Tibial nerve (tissue), 4 donors: ENCODE data around the gene PADI6. TPM values are rescaled to one million over a fixed set of nuclear protein-coding genes. Genes with fewer than 3 reads are reported as not detected.

ENCODE experiments used
- DNase-seq, 2 donors: peaks; one replicate each; pipeline ENCODE4 v3.0.0-alpha.2; 2019; ENCODE audit warnings: low spot score in 2 of 2
- H3K27ac ChIP-seq, 4 donors: fragments of 200-600 bp; sonication (generic) in 3 of 4; one replicate each; pipeline ENCODE4 v1.5.1; 2017 to 2019; ENCODE audit warnings: mild to moderate bottlenecking in 1 of 4
- H3K27me3 ChIP-seq, 2 donors: fragments of 200-600 bp; sonication (generic) in 1 of 2; one replicate each; pipeline versions ENCODE4 v1.5.1 to v1.6.0; 2017 to 2019
- H3K36me3 ChIP-seq, 3 donors: fragments of 200-600 bp; sonication (generic); one replicate each; pipeline ENCODE4 v1.5.1; 2018 to 2019
- H3K4me1 ChIP-seq, 4 donors: fragments of 200-600 bp; sonication (generic) in 3 of 4; one replicate each; pipeline ENCODE4 v1.5.1; 2017 to 2019
- H3K4me3 ChIP-seq, 4 donors: fragments of 200-600 bp; sonication (generic) in 3 of 4; one replicate each; pipeline ENCODE4 v1.5.1; 2017 to 2019; ENCODE audit warnings: mild to moderate bottlenecking in 1 of 4, moderate library complexity in 1 of 4
- H3K9me3 ChIP-seq, 4 donors: fragments of 200-600 bp; sonication (generic) in 3 of 4; one replicate each; pipeline ENCODE4 v1.5.1; 2017 to 2019
- CTCF ChIP-seq, 5 experiments: fragments of 200-600 bp in 3 of 5; fragments of 450-650 bp in 2 of 5; sonication (generic) in 3 of 5; IDR thresholded peaks; one replicate each; pipeline ENCODE4 v1.5.1; 2016 to 2019; ENCODE audit warnings: antibody characterized with exemption in 5 of 5, mild to moderate bottlenecking in 3 of 5, moderate library complexity in 2 of 5
- EP300 ChIP-seq, 2 donors: sonication (generic); formaldehyde crosslinking; IDR thresholded peaks; one replicate each; pipeline ENCODE4 v1.6.1; 2017; ENCODE audit warnings: antibody characterized with exemption in 2 of 2, mild to moderate bottlenecking in 1 of 2
- POLR2A ChIP-seq, 2 donors: fragments of 450-650 bp; IDR thresholded peaks; one replicate each; pipeline ENCODE4 v1.6.1; 2017; ENCODE audit warnings: antibody characterized with exemption in 2 of 2, mild to moderate bottlenecking in 2 of 2, moderate library complexity in 2 of 2
- WGBS, 2 donors: methylation state at CpG; one replicate each; pipeline ENCODE4 v1.1.5; 2018; 5-methylcytosine and 5-hydroxymethylcytosine counted together
- total RNA-seq, 4 donors: library from RNA; depleted of rRNA; stranded (reverse); fragments of >200 nt; gene quantifications; one replicate each; pipeline ENCODE4 v1.1.0, GENCODE V29; 2016

Gene PADI6
- total RNA-seq, 4 donors from 2014 or later: not detected

DNA sequence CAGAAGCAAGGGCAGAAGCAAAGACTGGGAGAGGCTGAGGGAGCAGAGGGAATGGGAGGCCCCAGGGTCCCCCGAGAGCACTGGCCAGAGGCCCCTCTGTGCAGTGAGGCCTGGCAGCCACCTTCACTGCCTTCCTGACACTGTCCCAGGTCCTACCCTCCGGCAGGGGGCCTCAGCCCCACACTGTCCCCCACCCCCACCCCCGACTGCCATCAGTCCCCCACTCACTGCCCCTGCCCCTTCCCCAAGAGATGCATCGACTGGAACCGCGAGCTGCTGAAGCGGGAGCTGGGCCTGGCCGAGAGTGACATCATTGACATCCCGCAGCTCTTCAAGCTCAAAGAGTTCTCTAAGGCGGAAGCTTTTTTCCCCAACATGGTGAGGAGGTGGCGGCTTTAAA is 13.0 kb upstream of the PADI6 start:
- WGBS, 2 donors: 53 to 54% methylated on average over 6 to 10 of the region's 11 CpGs
- Histone ChIP-seq H3K36me3 (no peaks in the 10 kb centered on the region), H3K4me3 (no peak overlapping the region), H3K27me3 (peaks cover 0 to 5% of the 10 kb centered on the region in 2 donors), H3K4me1 (no peaks in the 10 kb centered on the region), H3K27ac (no peak overlapping the region), H3K9me3 (peaks cover 0 to 2% (median 0%) of the 10 kb centered on the region in 4 donors)
- TF ChIP-seq POLR2A (IDR thresholded peaks at IDR 0.05) (no peak), EP300 (IDR thresholded peaks at IDR 0.05) (no peak), CTCF (IDR thresholded peaks at IDR 0.05) (no peak)
- DNase-seq: no peak

DNA sequence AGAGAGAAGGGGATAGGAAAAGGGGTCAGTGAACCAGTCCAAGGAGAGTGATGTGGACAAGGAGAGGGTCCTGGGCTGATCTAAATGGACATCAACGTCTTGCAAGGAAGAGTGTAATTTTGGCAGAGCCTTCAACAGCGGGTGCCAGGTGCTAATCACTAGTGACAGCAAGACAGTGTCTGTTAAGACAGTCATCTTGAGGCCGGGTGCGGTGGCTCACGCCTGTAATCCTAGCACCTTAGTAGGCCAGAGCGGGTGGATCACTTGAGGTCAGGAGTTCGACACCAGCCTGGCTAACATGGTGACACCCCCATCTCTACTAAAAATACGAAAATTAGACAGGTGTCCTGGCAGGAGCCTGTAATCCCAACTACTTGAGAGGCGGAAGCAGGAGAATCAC is 12.2 kb upstream of the PADI6 start:
- Histone ChIP-seq H3K27ac (no peak overlapping the region), H3K4me1 (no peaks in the 10 kb centered on the region), H3K9me3 (peaks cover 0 to 8% (median 0%) of the 10 kb centered on the region in 4 donors), H3K27me3 (peaks cover 0 to 5% of the 10 kb centered on the region in 2 donors), H3K4me3 (no peak overlapping the region), H3K36me3 (no peaks in the 10 kb centered on the region)
- 85 to 90% methylated on average over 9 of the region's 9 CpGs for WGBS, 2 donors
- DNase-seq: no peak
- TF ChIP-seq POLR2A (IDR thresholded peaks at IDR 0.05): no peak
- no peak for TF ChIP-seq EP300 (IDR thresholded peaks at IDR 0.05)

GRCh38 chr1:17360272-17360956 is 11.6 kb upstream of the PADI6 start:
- no peaks in the 10 kb centered on the region for H3K36me3 ChIP-seq
- peaks cover 0 to 5% of the 10 kb centered on the region in 2 donors for H3K27me3 ChIP-seq
- H3K27ac ChIP-seq: no peak overlapping the region
- H3K4me3 ChIP-seq: no peak overlapping the region
- WGBS, 2 donors: 84 to 90% methylated on average over 11 of the region's 11 CpGs
- H3K9me3 ChIP-seq: peaks cover 0 to 8% (median 0%) of the 10 kb centered on the region in 4 donors
- no peaks in the 10 kb centered on the region for H3K4me1 ChIP-seq
- TF ChIP-seq POLR2A (IDR thresholded peaks at IDR 0.05) (no peak), CTCF (IDR thresholded peaks at IDR 0.05) (no peak), EP300 (IDR thresholded peaks at IDR 0.05) (no peak)
- DNase-seq: no peak

GRCh38 chr1:17361687-17362086 is 10.3 kb upstream of the PADI6 start:
- DNase-seq: no peak
- no peak overlapping the region for H3K4me3 ChIP-seq
- 71 to 80% methylated on average over 4 of the region's 4 CpGs for WGBS, 2 donors
- no peaks in the 10 kb centered on the region for H3K36me3 ChIP-seq
- TF ChIP-seq POLR2A (IDR thresholded peaks at IDR 0.05) (no peak), CTCF (IDR thresholded peaks at IDR 0.05) (no peak), EP300 (IDR thresholded peaks at IDR 0.05) (no peak)
- H3K27me3 ChIP-seq: peaks cover 0 to 12% of the 10 kb centered on the region in 2 donors
- peaks cover 0 to 8% (median 0%) of the 10 kb centered on the region in 4 donors for H3K9me3 ChIP-seq
- H3K27ac ChIP-seq: no peak overlapping the region
- no peaks in the 10 kb centered on the region for H3K4me1 ChIP-seq

- TF ChIP-seq EP300 (IDR thresholded peaks at IDR 0.05) (no peak), POLR2A (IDR thresholded peaks at IDR 0.05) (no peak), CTCF (IDR thresholded peaks at IDR 0.05) (no peak)
- peaks cover 0 to 8% (median 0%) of the 10 kb centered on the region in 4 donors for H3K9me3 ChIP-seq
- WGBS, 2 donors: 85 to 93% methylated on average over 3 to 12 of the region's 12 CpGs
Measured at GRCh38 chr1:17363351-17363750, 8.6 kb upstream of the PADI6 start.

More at GRCh38 chr1:17363351-17363750, 8.6 kb upstream of the PADI6 start:
- Histone ChIP-seq H3K36me3 (no peaks in the 10 kb centered on the region), H3K4me3 (no peak overlapping the region), H3K27ac (no peak overlapping the region), H3K4me1 (no peaks in the 10 kb centered on the region), H3K27me3 (peaks cover 0 to 22% of the 10 kb centered on the region in 2 donors)
- DNase-seq: no peak
